HepG2 (cell line): Measurements from ENCODE around the gene SLC23A2. TPM values are rescaled to one million over a fixed set of nuclear protein-coding genes. Genes with fewer than 3 reads are reported as not detected.

Source experiments
- ARID2 ChIP-seq: sonication (generic); formaldehyde crosslinking; IDR thresholded peaks from 2 replicates; pipeline ENCODE4 v1.8.1; 2022; ENCODE audit warnings: mild to moderate bottlenecking, missing genetic modification reagents, borderline replicate concordance
- BCL6 ChIP-seq: IDR thresholded peaks from 2 replicates; pipeline ENCODE4 v1.6.1; 2016; ENCODE audit warnings: missing genetic modification reagents, missing compliant biosample characterization
- BCLAF1 ChIP-seq: fragments of 450-650 bp; IDR thresholded peaks from 2 replicates; pipeline ENCODE4 v1.6.1; 2017; ENCODE audit warnings: mild to moderate bottlenecking
- CSRNP1 ChIP-seq: sonication (generic); formaldehyde crosslinking; IDR thresholded peaks from 2 replicates; pipeline ENCODE4 v1.8.1; 2023; ENCODE audit warnings: mild to moderate bottlenecking, missing genetic modification reagents
- GLMP ChIP-seq: sonication (generic); formaldehyde crosslinking; IDR thresholded peaks from 2 replicates; pipeline ENCODE4 v1.9.0; 2021; ENCODE audit warnings: missing genetic modification reagents, mild to moderate bottlenecking, borderline replicate concordance
- HDAC2 ChIP-seq: sonication (generic); formaldehyde crosslinking; IDR thresholded peaks from 2 replicates; pipeline ENCODE4 v1.4.0; 2020; ENCODE audit warnings: missing genetic modification reagents
- MEF2D ChIP-seq: sonication (generic); formaldehyde crosslinking; IDR thresholded peaks from 2 replicates; pipeline ENCODE4 v1.5.1; 2020; ENCODE audit warnings: mild to moderate bottlenecking, missing genetic modification reagents
- MYC ChIP-seq: sonication (generic); formaldehyde crosslinking; IDR thresholded peaks from 2 replicates; pipeline ENCODE4 v1.9.0; 2021; ENCODE audit warnings: missing genetic modification reagents, borderline replicate concordance
- PAXIP1 ChIP-seq: sonication (generic); formaldehyde crosslinking; conservative IDR thresholded peaks from 2 replicates; pipeline ENCODE4 v1.4.0; 2020; ENCODE audit warnings: mild to moderate bottlenecking, missing genetic modification reagents, moderate library complexity
- RFX5 ChIP-seq: IDR thresholded peaks from 2 replicates; pipeline ENCODE4 v1.6.1; 2011; ENCODE audit warnings: low read depth, low read length, improper control_type of control experiment
- SCMH1 ChIP-seq: sonication (generic); formaldehyde crosslinking; IDR thresholded peaks from 2 replicates; pipeline ENCODE4 v1.9.0; 2021; ENCODE audit warnings: missing genetic modification reagents, mild to moderate bottlenecking, borderline replicate concordance
- TRAFD1 ChIP-seq: sonication (generic); formaldehyde crosslinking; IDR thresholded peaks from 2 replicates; pipeline ENCODE4 v1.5.1; 2020; ENCODE audit warnings: missing genetic modification reagents, mild to moderate bottlenecking, borderline replicate concordance
- U2AF2 ChIP-seq: fragments of 200-400 bp; formaldehyde crosslinking; IDR thresholded peaks from 2 replicates; pipeline ENCODE4 v1.6.1; 2017; ENCODE audit warnings: low read depth, mild to moderate bottlenecking, low read length
- ZNF234 ChIP-seq: sonication (generic); formaldehyde crosslinking; conservative IDR thresholded peaks from 2 replicates; pipeline ENCODE4 v1.5.1; 2020; ENCODE audit warnings: mild to moderate bottlenecking, missing genetic modification reagents
- ZNF569 ChIP-seq: sonication (generic); formaldehyde crosslinking; IDR thresholded peaks from 2 replicates; pipeline ENCODE4 v1.5.0; 2020; ENCODE audit warnings: mild to moderate bottlenecking, missing genetic modification reagents, moderate library complexity, borderline replicate concordance
- ZNF7 ChIP-seq: IDR thresholded peaks from 2 replicates; pipeline ENCODE4 v1.6.1; 2016; ENCODE audit warnings: missing biosample characterization, missing genetic modification reagents
- ZUFSP ChIP-seq: sonication (generic); formaldehyde crosslinking; IDR thresholded peaks from 2 replicates; pipeline ENCODE4 v1.9.0; 2021; ENCODE audit warnings: missing genetic modification reagents, mild to moderate bottlenecking, borderline replicate concordance
- polyA plus RNA-seq, 8 experiments: library from polyadenylated mRNA; depleted of rRNA in 3 of 8; stranded (reverse) in 7 of 8; unstranded in 1 of 8; fragments of >200 nt; fragmentation: Illumina TruSeq in 4 of 8; extraction: Trizol in 4 of 8; gene quantifications; 2 replicates each; pipeline versions ENCODE4 v1.2.1 to v1.2.3, GENCODE V29; 2011 to 2016; ENCODE audit warnings: low read depth in 4 of 8, missing spikeins in 1 of 8, mixed read lengths in 1 of 8; ENCODE audit not compliant: insufficient read depth in 1 of 8
- total RNA-seq, 5 experiments: library from RNA; depleted of rRNA; stranded (reverse); fragments of >200 nt; fragmentation: Illumina TruSeq; extraction: Trizol; gene quantifications; 2 replicates each; pipeline ENCODE4 v1.2.3, GENCODE V29; 2016; ENCODE audit warnings: low read depth in 1 of 5

SLC23A2 gene
- total and polyA plus RNA-seq, 2 of the 13 experiments (the other 11 are each of a cell fraction or from before 2014, with no cell fraction given), result 42.2 to 51.2 TPM

- TF ChIP-seq ZUFSP (no peak), RFX5 (peak; percentile 67), ARID2 (CRISPR knock-in tag) (peak; percentile 96), ZNF7 (no peak), GLMP (CRISPR knock-in tag) (no peak), SCMH1 (CRISPR knock-in tag) (no peak), BCL6 (CRISPR knock-in tag) (peak; percentile 94), ZNF234 (CRISPR knock-in tag) (no peak), MEF2D (CRISPR knock-in tag) (peak; percentile 94), BCLAF1 (no peak), ZNF569 (CRISPR knock-in tag) (peak; percentile 70; the same call in 1 of the 2 replicates), PAXIP1 (CRISPR knock-in tag) (peak; percentile 98), CSRNP1 (peak; percentile 91; the same call in 1 of the 2 replicates), TRAFD1 (CRISPR knock-in tag) (no peak; the same call in 1 of the 2 replicates), HDAC2 (peak; percentile 100), MYC (CRISPR knock-in tag) (peak; percentile 61; the same call in 1 of the 2 replicates), U2AF2 (no peak)
Observed at GRCh38 chr20:4961746-4962145, 39.6 kb downstream of the SLC23A2 start (continued).
